K562 (cell line): Measurements from ENCODE around the gene RELL2. TPM values are rescaled to one million over a fixed set of nuclear protein-coding genes. Genes with fewer than 3 reads are reported as not detected.

ENCODE experiments used
- BACH1 ChIP-seq: fragments of 200-800 bp; sonication (Bioruptor generic); IDR thresholded peaks from 2 replicates; pipeline ENCODE4 v1.6.1; 2016; ENCODE audit warnings: missing genetic modification characterization, missing compliant biosample characterization
- CBX8 ChIP-seq: fragments of 200-600 bp; sonication (generic); IDR thresholded peaks from 2 replicates; pipeline ENCODE4 v1.6.1; 2012; ENCODE audit warnings: borderline replicate concordance, mixed run types, low read depth, mild to moderate bottlenecking, moderate library complexity, mixed read lengths, low read length, control low read depth, inconsistent platforms; ENCODE audit not compliant: poor library complexity, severe bottlenecking; ENCODE audit errors: extremely low read depth
- CGGBP1 ChIP-seq: fragments of 250-450 bp; sonication (Bioruptor Pico); IDR thresholded peaks from 2 replicates; pipeline ENCODE4 v1.9.0; 2021; ENCODE audit warnings: mild to moderate bottlenecking
- E2F5 ChIP-seq: sonication (generic); formaldehyde crosslinking; IDR thresholded peaks from 2 replicates; pipeline ENCODE4 v1.8.0; 2022; ENCODE audit warnings: mild to moderate bottlenecking, missing genetic modification reagents
- EP400 ChIP-seq: fragments of 450-650 bp; IDR thresholded peaks from 2 replicates; pipeline ENCODE4 v1.6.1; 2017; ENCODE audit warnings: antibody characterized with exemption, mild to moderate bottlenecking, moderate library complexity
- FOXP1 ChIP-seq: sonication (generic); formaldehyde crosslinking; IDR thresholded peaks from 2 replicates; pipeline ENCODE4 v1.8.0; 2022; ENCODE audit warnings: mild to moderate bottlenecking, missing genetic modification reagents
- GMEB1 ChIP-seq: fragments of 250-450 bp; sonication (Bioruptor Pico); IDR thresholded peaks from 2 replicates; pipeline ENCODE4 v1.4.0; 2020; ENCODE audit warnings: mild to moderate bottlenecking
- KAT7 ChIP-seq: sonication (generic); formaldehyde crosslinking; IDR thresholded peaks from 2 replicates; pipeline ENCODE4 v1.8.0; 2022; ENCODE audit warnings: missing genetic modification reagents, mild to moderate bottlenecking, borderline replicate concordance
- L3MBTL2 ChIP-seq: fragments of 450-650 bp; IDR thresholded peaks from 2 replicates; pipeline ENCODE4 v1.6.1; 2016; ENCODE audit warnings: mild to moderate bottlenecking, moderate library complexity
- NONO ChIP-seq, 2 experiments: fragments of 200-400 bp in 1 of 2; fragments of 450-650 bp in 1 of 2; formaldehyde crosslinking in 1 of 2; IDR thresholded peaks; 2 replicates each; pipeline ENCODE4 v1.6.1; 2017; ENCODE audit warnings: low read depth in 2 of 2, mild to moderate bottlenecking in 2 of 2, moderate library complexity in 2 of 2, low read length in 1 of 2
- PCBP1 ChIP-seq: fragments of 200-400 bp; formaldehyde crosslinking; IDR thresholded peaks from 2 replicates; pipeline ENCODE4 v1.6.1; 2018; ENCODE audit warnings: mild to moderate bottlenecking, low read depth, low read length; ENCODE audit not compliant: poor library complexity, severe bottlenecking
- PPARD ChIP-seq: fragments of 250-450 bp; sonication (Bioruptor Pico); IDR thresholded peaks from 2 replicates; pipeline ENCODE4 v1.8.0; 2022; ENCODE audit warnings: inconsistent platforms, mild to moderate bottlenecking, moderate library complexity
- PTBP1 ChIP-seq: fragments of 200-400 bp; formaldehyde crosslinking; IDR thresholded peaks from 2 replicates; pipeline ENCODE4 v1.6.1; 2017; ENCODE audit warnings: low read depth, low read length
- SIRT6 ChIP-seq: IDR thresholded peaks from one replicate; pipeline ENCODE4 v1.6.1; 2012; ENCODE audit warnings: low read depth, mild to moderate bottlenecking, control low read depth, inconsistent platforms, low read length, moderate library complexity
- ZNF184 ChIP-seq: sonication (generic); formaldehyde crosslinking; IDR thresholded peaks from 2 replicates; pipeline ENCODE4 v1.5.0; 2020; ENCODE audit warnings: missing genetic modification reagents
- ZNF77 ChIP-seq: fragments of 250-450 bp; sonication (Bioruptor Pico); IDR thresholded peaks from 2 replicates; pipeline ENCODE4 v1.5.0; 2020
- ZNF79 ChIP-seq: fragments of 250-450 bp; sonication (Bioruptor Pico); IDR thresholded peaks from 2 replicates; pipeline ENCODE4 v1.4.0; 2020; ENCODE audit warnings: low read depth, mild to moderate bottlenecking, moderate library complexity
- polyA plus RNA-seq, 8 experiments: library from polyadenylated mRNA; depleted of rRNA in 4 of 8; stranded (reverse) in 5 of 8; unstranded in 3 of 8; fragments of >200 nt; fragmentation: Nextera tagmentation in 2 of 8; fragmentation: Illumina TruSeq in 1 of 8; extraction: Ambion mirVana in 2 of 8; extraction: Trizol in 1 of 8; gene quantifications; 2 replicates each; pipeline versions ENCODE4 v1.2.1 to v1.2.3, GENCODE V29; 2011 to 2014; ENCODE audit warnings: inconsistent platforms in 1 of 8, missing spikeins in 1 of 8
- total RNA-seq, 7 experiments: library from RNA; depleted of rRNA in 6 of 7; stranded (reverse); fragments of >200 nt in 6 of 7; fragmentation: Illumina TruSeq in 2 of 7; extraction: Trizol in 2 of 7; gene quantifications; 2 replicates each; pipeline versions ENCODE4 v1.2.1 to v1.2.3, GENCODE V29; 2011 to 2021; ENCODE audit warnings: low replicate concordance in 1 of 7
- TF ChIP-seq, protein P1 (sequence below): fragments of 250-450 bp; sonication (Bioruptor Pico); IDR thresholded peaks from 2 replicates; pipeline ENCODE4 v1.5.1; 2021; ENCODE audit warnings: mild to moderate bottlenecking
- TF ChIP-seq, protein P2 (sequence below): fragments of 250-450 bp; sonication (Bioruptor Pico); IDR thresholded peaks from 2 replicates; pipeline ENCODE4 v1.4.0; 2020; ENCODE audit warnings: mild to moderate bottlenecking, moderate library complexity

RELL2 gene
- total and polyA plus RNA-seq, 9 of the 15 experiments (the other 6 are each of a cell fraction or from before 2014, with no cell fraction given): 0.06 to 36.0 (median 14.3) TPM

- TF ChIP-seq SIRT6 (no peak), GMEB1 (CRISPR knock-in tag) (no peak), ZNF77 (CRISPR knock-in tag) (no peak), ZNF184 (CRISPR knock-in tag) (no peak), NONO (IDR thresholded peaks at IDR 0.05; ENCODE audit: low read depth in 2 of 2, low read length in 1 of 2) (no peak; a peak in 1 of 4 replicates), L3MBTL2 (peak; percentile 91), ZNF79 (CRISPR knock-in tag) (no peak), PCBP1 (peak; percentile 31), E2F5 (CRISPR knock-in tag) (no peak), FOXP1 (0 out of 2 replicates have a peak, but pooled peaks have one; percentile 2), KAT7 (CRISPR knock-in tag) (peak; percentile 53; the same call in 1 of the 2 replicates), EP400 (0 out of 2 replicates have a peak, but pooled peaks have one; percentile 7), PPARD (CRISPR knock-in tag) (no peak), PTBP1 (no peak), BACH1 (tag) (no peak), CBX8 (no peak), CGGBP1 (CRISPR knock-in tag) (no peak)
- TF ChIP-seq, protein P1, sequence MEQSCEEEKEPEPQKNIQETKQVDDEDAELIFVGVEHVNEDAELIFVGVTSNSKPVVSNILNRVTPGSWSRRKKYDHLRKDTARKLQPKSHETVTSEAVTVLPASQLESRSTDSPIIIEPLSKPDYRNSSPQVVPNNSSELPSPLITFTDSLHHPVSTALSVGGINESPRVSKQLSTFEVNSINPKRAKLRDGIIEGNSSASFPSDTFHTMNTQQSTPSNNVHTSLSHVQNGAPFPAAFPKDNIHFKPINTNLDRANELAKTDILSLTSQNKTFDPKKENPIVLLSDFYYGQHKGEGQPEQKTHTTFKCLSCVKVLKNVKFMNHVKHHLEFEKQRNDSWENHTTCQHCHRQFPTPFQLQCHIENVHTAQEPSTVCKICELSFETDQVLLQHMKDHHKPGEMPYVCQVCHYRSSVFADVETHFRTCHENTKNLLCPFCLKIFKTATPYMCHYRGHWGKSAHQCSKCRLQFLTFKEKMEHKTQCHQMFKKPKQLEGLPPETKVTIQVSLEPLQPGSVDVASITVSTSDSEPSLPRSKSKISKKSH (CRISPR knock-in tag): no peak
- TF ChIP-seq, protein P2, sequence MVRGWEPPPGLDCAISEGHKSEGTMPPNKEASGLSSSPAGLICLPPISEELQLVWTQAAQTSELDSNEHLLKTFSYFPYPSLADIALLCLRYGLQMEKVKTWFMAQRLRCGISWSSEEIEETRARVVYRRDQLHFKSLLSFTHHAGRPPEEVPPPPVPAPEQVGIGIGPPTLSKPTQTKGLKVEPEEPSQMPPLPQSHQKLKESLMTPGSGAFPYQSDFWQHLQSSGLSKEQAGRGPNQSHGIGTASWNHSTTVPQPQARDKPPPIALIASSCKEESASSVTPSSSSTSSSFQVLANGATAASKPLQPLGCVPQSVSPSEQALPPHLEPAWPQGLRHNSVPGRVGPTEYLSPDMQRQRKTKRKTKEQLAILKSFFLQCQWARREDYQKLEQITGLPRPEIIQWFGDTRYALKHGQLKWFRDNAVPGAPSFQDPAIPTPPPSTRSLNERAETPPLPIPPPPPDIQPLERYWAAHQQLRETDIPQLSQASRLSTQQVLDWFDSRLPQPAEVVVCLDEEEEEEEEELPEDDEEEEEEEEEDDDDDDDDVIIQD (CRISPR knock-in tag): no peak
Measured at GRCh38 chr5:141681695-141682641, 45.2 kb downstream of the RELL2 start, which contains the start of gene ARAP3 (continued).
